Lower leg skin (tissue), 3 donors: Measurements from ENCODE around the gene SLC37A1.

ENCODE experiments used
- POLR2A ChIP-seq, 2 donors: fragments of 450-650 bp; IDR thresholded peaks; one replicate each; pipeline ENCODE4 v1.6.1; 2016 to 2017; ENCODE audit warnings: antibody characterized with exemption in 2 of 2, mild to moderate bottlenecking in 1 of 2, moderate library complexity in 1 of 2
- TF ChIP-seq, protein P1 (sequence below), 3 donors: fragments of 450-650 bp; IDR thresholded peaks; one replicate each; pipeline ENCODE4 v1.5.1; 2016; ENCODE audit warnings: antibody characterized with exemption in 3 of 3, mild to moderate bottlenecking in 3 of 3, moderate library complexity in 2 of 3

DNA sequence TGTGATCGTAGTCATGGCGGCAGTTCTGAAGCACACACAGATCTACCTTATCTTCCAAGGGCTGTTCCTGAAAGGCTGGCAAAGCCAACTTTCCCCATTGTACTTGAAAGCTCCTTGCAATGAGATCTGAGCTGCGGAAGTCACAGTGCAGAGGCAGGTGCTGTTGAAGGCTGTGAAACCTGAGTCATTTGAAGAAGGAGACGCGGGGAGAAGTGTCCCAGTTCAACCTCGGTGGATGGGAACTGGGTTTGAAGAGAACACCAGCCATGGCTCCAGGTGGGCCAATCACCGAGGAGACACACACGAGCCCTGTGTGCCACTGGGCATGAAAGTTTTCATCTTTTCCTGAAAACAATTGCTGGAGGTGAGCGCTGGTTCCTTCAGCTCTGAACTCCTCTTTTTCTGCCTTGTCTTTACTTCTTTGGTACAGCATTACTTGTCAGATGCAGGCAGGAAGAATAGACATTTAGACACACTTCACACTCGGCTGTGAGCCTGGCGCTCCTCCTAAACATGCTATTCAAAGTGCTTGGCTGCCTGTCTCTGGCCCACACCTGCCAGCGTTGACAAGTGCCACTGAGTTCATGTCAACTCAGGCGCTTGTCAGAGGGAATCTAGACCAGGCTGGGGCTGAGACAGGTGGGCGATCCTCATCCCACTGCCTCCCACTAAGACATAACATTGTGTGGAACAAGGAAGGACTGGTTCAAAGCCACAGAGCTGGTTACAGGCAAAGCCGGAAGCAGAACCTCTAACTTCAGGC lies 114.1 kb downstream of the SLC37A1 start:
- no peak for TF ChIP-seq POLR2A (IDR thresholded peaks at IDR 0.05)
- TF ChIP-seq, protein P1, sequence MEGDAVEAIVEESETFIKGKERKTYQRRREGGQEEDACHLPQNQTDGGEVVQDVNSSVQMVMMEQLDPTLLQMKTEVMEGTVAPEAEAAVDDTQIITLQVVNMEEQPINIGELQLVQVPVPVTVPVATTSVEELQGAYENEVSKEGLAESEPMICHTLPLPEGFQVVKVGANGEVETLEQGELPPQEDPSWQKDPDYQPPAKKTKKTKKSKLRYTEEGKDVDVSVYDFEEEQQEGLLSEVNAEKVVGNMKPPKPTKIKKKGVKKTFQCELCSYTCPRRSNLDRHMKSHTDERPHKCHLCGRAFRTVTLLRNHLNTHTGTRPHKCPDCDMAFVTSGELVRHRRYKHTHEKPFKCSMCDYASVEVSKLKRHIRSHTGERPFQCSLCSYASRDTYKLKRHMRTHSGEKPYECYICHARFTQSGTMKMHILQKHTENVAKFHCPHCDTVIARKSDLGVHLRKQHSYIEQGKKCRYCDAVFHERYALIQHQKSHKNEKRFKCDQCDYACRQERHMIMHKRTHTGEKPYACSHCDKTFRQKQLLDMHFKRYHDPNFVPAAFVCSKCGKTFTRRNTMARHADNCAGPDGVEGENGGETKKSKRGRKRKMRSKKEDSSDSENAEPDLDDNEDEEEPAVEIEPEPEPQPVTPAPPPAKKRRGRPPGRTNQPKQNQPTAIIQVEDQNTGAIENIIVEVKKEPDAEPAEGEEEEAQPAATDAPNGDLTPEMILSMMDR (IDR thresholded peaks at IDR 0.05), result no peak
